GM23248 (cell line): ENCODE measurements around the gene WDR7.

Experiments
- EZH2 ChIP-seq: fragments of 200-600 bp; sonication (generic); IDR thresholded peaks from 2 replicates; pipeline ENCODE4 v1.6.1; 2018; ENCODE audit warnings: antibody characterized with exemption, mild to moderate bottlenecking; ENCODE audit not compliant: insufficient read depth, poor library complexity, severe bottlenecking
- EZH2phosphoT487 ChIP-seq: fragments of 200-600 bp; sonication (generic); IDR thresholded peaks from 2 replicates; pipeline ENCODE4 v1.6.1; 2018; ENCODE audit warnings: antibody characterized with exemption, moderate library complexity, mild to moderate bottlenecking, low read depth; ENCODE audit not compliant: insufficient read depth

DNA sequence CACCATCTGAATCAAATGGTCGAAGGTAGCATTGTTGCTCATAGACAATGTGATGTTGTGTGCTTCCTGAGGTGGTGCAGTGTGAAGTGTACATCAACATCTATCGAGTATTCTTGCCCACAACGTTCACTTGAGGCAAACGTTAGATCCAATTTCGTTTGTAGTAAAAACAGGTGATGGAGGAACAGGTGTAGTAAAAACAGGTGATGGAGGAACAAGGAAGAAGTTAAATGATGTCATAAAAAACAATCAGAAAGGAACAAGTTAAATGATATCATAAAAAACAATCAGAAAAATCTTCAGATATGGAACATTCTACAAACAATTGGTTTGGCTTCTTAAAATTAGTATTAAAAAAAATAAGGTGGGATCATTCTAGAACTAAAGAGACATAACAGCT is 11.3 kb downstream of the WDR7 start:
- TF ChIP-seq EZH2phosphoT487, result no peak
- TF ChIP-seq EZH2, result no peak
